Central memory CD8-positive, alpha-beta T cell (primary cell): ENCODE measurements around the gene ABCC8.

ENCODE experiments used
- ATAC-seq: fragments of 150-1000 bp; cut with Tn5 transposase; replicated peaks from 2 replicates; pipeline ENCODE4 v1.10.0; 2022; ENCODE audit warnings: mild to moderate bottlenecking, moderate FRiP score, moderate number of reproducible peaks; ENCODE audit not compliant: poor library complexity, severe bottlenecking; ENCODE audit errors: extremely low read depth
- DNase-seq, 2 donors: peaks; one replicate each; pipeline ENCODE4 v3.0.0; 2021; ENCODE audit warnings: low spot score in 2 of 2
- H3K27ac Mint-ChIP-seq: one replicate; pipeline ENCODE4 v1.8.0; 2022; ENCODE audit warnings: low read depth, mild to moderate bottlenecking, moderate library complexity, mixed read lengths
- H3K27me3 Mint-ChIP-seq: one replicate; pipeline ENCODE4 v1.8.0; 2022; ENCODE audit warnings: mixed read lengths
- H3K36me3 Mint-ChIP-seq: one replicate; pipeline ENCODE4 v1.8.0; 2022; ENCODE audit warnings: mild to moderate bottlenecking, moderate library complexity, mixed read lengths; ENCODE audit not compliant: insufficient read depth
- H3K4me1 Mint-ChIP-seq: one replicate; pipeline ENCODE4 v1.8.0; 2022; ENCODE audit warnings: mixed read lengths
- H3K4me3 Mint-ChIP-seq: one replicate; pipeline ENCODE4 v1.8.0; 2022; ENCODE audit warnings: mild to moderate bottlenecking, moderate library complexity, mixed read lengths
- H3K9me3 Mint-ChIP-seq: one replicate; pipeline ENCODE4 v1.8.0; 2022; ENCODE audit warnings: mixed read lengths

ABCC8 gene

GRCh38 chr11:17457396-17458173, 19.1 kb downstream of the ABCC8 start:
- H3K36me3 Mint-ChIP-seq: no peaks in the 10 kb centered on the region
- H3K27ac Mint-ChIP-seq: no peak overlapping the region
- H3K9me3 Mint-ChIP-seq: no peaks in the 10 kb centered on the region
- H3K4me3 Mint-ChIP-seq: no peak overlapping the region
- H3K27me3 Mint-ChIP-seq: peaks cover 46% of the 10 kb centered on the region
- no peaks in the 10 kb centered on the region for H3K4me1 Mint-ChIP-seq
- DNase-seq (no peak), ATAC-seq (no peak)

- Mint-ChIP-seq H3K4me1 (no peaks in the 10 kb centered on the region), H3K27me3 (peaks cover 50% of the 10 kb centered on the region), H3K36me3 (no peaks in the 10 kb centered on the region), H3K27ac (no peak overlapping the region), H3K9me3 (no peaks in the 10 kb centered on the region), H3K4me3 (no peak overlapping the region)
- ATAC-seq: no peak
- DNase-seq: no peak
These were observed 24.0 kb downstream of the ABCC8 start for GRCh38 chr11:17452668-17453067.

- Mint-ChIP-seq H3K27ac (no peak overlapping the region), H3K9me3 (no peaks in the 10 kb centered on the region), H3K4me3 (no peak overlapping the region), H3K36me3 (no peaks in the 10 kb centered on the region), H3K27me3 (peaks cover 32% of the 10 kb centered on the region), H3K4me1 (no peaks in the 10 kb centered on the region)
- ATAC-seq (no peak), DNase-seq (no peak)
These were observed 27.5 kb downstream of the ABCC8 start for GRCh38 chr11:17449158-17449557.

GRCh38 chr11:17446482-17446881, 30.2 kb downstream of the ABCC8 start:
- no peak overlapping the region for H3K4me3 Mint-ChIP-seq
- no peak overlapping the region for H3K27ac Mint-ChIP-seq
- no peaks in the 10 kb centered on the region for H3K36me3 Mint-ChIP-seq
- no peaks in the 10 kb centered on the region for H3K4me1 Mint-ChIP-seq
- no peak for ATAC-seq
- DNase-seq: no peak
- peaks cover under 1% of the 10 kb centered on the region for H3K9me3 Mint-ChIP-seq
- peaks cover 29% of the 10 kb centered on the region for H3K27me3 Mint-ChIP-seq

GRCh38 chr11:17445240-17445795, 31.3 kb downstream of the ABCC8 start:
- Mint-ChIP-seq H3K27ac (no peak overlapping the region), H3K9me3 (peaks cover 5% of the 10 kb centered on the region), H3K27me3 (peaks cover 35% of the 10 kb centered on the region), H3K4me3 (no peak overlapping the region), H3K4me1 (no peaks in the 10 kb centered on the region), H3K36me3 (no peaks in the 10 kb centered on the region)
- DNase-seq (no peak), ATAC-seq (no peak)

GRCh38 chr11:17443926-17444690, 32.5 kb downstream of the ABCC8 start:
- no peak overlapping the region for H3K27ac Mint-ChIP-seq
- no peak for DNase-seq
- no peak for ATAC-seq
- peaks cover 5% of the 10 kb centered on the region for H3K9me3 Mint-ChIP-seq
- H3K4me3 Mint-ChIP-seq: no peak overlapping the region
- H3K4me1 Mint-ChIP-seq: peaks cover 10% of the 10 kb centered on the region
- no peaks in the 10 kb centered on the region for H3K36me3 Mint-ChIP-seq
- peaks cover 47% of the 10 kb centered on the region for H3K27me3 Mint-ChIP-seq

- Mint-ChIP-seq H3K27me3 (peaks cover 52% of the 10 kb centered on the region), H3K4me1 (peaks cover 11% of the 10 kb centered on the region), H3K9me3 (peaks cover 5% of the 10 kb centered on the region), H3K27ac (no peak overlapping the region), H3K4me3 (no peak overlapping the region), H3K36me3 (no peaks in the 10 kb centered on the region)
- DNase-seq (no peak), ATAC-seq (no peak)
These were observed 33.2 kb downstream of the ABCC8 start for GRCh38 chr11:17443423-17443822.

GRCh38 chr11:17443000-17443399, 33.6 kb downstream of the ABCC8 start:
- ATAC-seq (no peak), DNase-seq (no peak)
- Mint-ChIP-seq H3K27ac (no peak overlapping the region), H3K9me3 (peaks cover 5% of the 10 kb centered on the region), H3K4me3 (no peak overlapping the region), H3K27me3 (peaks cover 52% of the 10 kb centered on the region), H3K36me3 (no peaks in the 10 kb centered on the region), H3K4me1 (peaks cover 11% of the 10 kb centered on the region)

- peaks cover 11% of the 10 kb centered on the region for H3K4me1 Mint-ChIP-seq
- H3K36me3 Mint-ChIP-seq: no peaks in the 10 kb centered on the region
- ATAC-seq: no peak
- DNase-seq: no peak
- peaks cover 5% of the 10 kb centered on the region for H3K9me3 Mint-ChIP-seq
- no peak overlapping the region for H3K27ac Mint-ChIP-seq
- no peak overlapping the region for H3K4me3 Mint-ChIP-seq
- peaks cover 69% of the 10 kb centered on the region for H3K27me3 Mint-ChIP-seq
These were observed 37.3 kb downstream of the ABCC8 start for GRCh38 chr11:17439316-17439782.

GRCh38 chr11:17437366-17437765, 39.3 kb downstream of the ABCC8 start:
- ATAC-seq: no peak
- H3K4me1 Mint-ChIP-seq: peaks cover 11% of the 10 kb centered on the region
- no peak overlapping the region for H3K27ac Mint-ChIP-seq

GRCh38 chr11:17434108-17434507, 42.5 kb downstream of the ABCC8 start:
- Mint-ChIP-seq H3K36me3 (no peaks in the 10 kb centered on the region), H3K27ac (no peak overlapping the region), H3K4me1 (peaks cover under 1% of the 10 kb centered on the region), H3K27me3 (peaks cover 38% of the 10 kb centered on the region), H3K9me3 (no peaks in the 10 kb centered on the region), H3K4me3 (no peak overlapping the region)
- DNase-seq: no peak
- ATAC-seq: no peak

More at GRCh38 chr11:17437366-17437765, 39.3 kb downstream of the ABCC8 start:
- H3K9me3 Mint-ChIP-seq: peaks cover 5% of the 10 kb centered on the region
- H3K36me3 Mint-ChIP-seq: no peaks in the 10 kb centered on the region
- no peak overlapping the region for H3K4me3 Mint-ChIP-seq
- peaks cover 52% of the 10 kb centered on the region for H3K27me3 Mint-ChIP-seq
- DNase-seq: no peak

- H3K36me3 Mint-ChIP-seq: no peaks in the 10 kb centered on the region
- no peak for ATAC-seq
These were observed 44.6 kb downstream of the ABCC8 start for GRCh38 chr11:17432002-17432401.

More at GRCh38 chr11:17432002-17432401, 44.6 kb downstream of the ABCC8 start:
- Mint-ChIP-seq H3K9me3 (no peaks in the 10 kb centered on the region), H3K4me1 (no peaks in the 10 kb centered on the region), H3K27me3 (peaks cover 34% of the 10 kb centered on the region), H3K4me3 (no peak overlapping the region), H3K27ac (no peak overlapping the region)
- DNase-seq: no peak
